Cortex of kidney (tissue), 1 donor: ENCODE results near the gene PGAM2.

Experiments
- DNase-seq: peaks from one replicate; lab custom pipeline; 2025; lab: John Stamatoyannopoulos, UW

PGAM2 gene

GRCh38 chr7:44064791-44065430 is 456 bp downstream of the PGAM2 start:
- DNase-seq = no peak

GRCh38 chr7:44063894-44064651 is 1.3 kb downstream of the PGAM2 start:
- no peak for DNase-seq

DNA sequence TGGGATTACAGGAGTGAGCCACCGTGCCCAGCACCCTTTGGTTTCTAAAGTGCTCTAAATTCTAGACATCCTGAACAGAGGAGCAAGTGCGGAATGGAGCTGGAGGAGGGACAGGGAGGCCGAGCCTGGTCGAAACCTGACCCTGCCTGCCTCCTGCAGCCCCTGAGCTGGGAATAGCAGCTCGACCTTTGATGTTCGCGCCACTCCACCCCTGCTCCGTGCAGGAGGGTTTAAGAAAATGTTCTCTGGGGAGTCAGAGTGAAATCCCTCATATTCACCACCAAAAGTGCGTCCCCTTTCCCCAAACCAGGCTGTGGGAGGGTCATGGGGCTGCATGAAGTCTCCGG is 1.8 kb downstream of the PGAM2 start:
- DNase-seq = no peak

GRCh38 chr7:44062903-44063295 is 2.5 kb downstream of the PGAM2 start:
- no peak for DNase-seq

GRCh38 chr7:44062180-44062902 is 3.0 kb downstream of the PGAM2 start:
- DNase-seq = no peak

DNA sequence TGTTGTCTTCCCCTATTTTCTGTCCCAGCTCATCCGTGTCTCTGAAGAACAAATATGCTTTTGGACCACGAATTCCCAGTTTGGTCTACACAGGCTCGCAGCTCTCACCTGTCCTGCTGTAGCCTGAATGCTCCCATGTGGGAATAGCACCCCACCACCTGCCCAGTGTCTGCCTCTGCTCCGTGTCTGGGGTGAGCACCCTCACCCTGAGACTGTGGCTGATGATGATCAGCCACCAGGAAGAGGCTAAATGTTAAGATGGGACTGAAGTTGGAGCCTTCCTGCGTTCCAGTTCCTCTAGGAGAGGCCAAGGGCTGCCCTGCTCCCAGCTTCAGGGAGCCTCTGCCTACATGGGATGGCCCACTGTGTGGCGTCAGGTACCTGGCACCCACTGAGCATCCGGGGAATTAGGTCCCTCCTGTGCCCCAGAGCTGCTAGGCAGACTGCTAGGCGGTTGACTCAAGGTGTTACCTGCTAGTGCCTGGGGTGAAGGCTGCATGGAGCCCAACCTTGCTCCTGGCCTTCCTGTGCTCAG is 3.7 kb downstream of the PGAM2 start:
- no peak for DNase-seq

GRCh38 chr7:44060948-44061644 is 4.3 kb downstream of the PGAM2 start:
- no peak for DNase-seq

DNA sequence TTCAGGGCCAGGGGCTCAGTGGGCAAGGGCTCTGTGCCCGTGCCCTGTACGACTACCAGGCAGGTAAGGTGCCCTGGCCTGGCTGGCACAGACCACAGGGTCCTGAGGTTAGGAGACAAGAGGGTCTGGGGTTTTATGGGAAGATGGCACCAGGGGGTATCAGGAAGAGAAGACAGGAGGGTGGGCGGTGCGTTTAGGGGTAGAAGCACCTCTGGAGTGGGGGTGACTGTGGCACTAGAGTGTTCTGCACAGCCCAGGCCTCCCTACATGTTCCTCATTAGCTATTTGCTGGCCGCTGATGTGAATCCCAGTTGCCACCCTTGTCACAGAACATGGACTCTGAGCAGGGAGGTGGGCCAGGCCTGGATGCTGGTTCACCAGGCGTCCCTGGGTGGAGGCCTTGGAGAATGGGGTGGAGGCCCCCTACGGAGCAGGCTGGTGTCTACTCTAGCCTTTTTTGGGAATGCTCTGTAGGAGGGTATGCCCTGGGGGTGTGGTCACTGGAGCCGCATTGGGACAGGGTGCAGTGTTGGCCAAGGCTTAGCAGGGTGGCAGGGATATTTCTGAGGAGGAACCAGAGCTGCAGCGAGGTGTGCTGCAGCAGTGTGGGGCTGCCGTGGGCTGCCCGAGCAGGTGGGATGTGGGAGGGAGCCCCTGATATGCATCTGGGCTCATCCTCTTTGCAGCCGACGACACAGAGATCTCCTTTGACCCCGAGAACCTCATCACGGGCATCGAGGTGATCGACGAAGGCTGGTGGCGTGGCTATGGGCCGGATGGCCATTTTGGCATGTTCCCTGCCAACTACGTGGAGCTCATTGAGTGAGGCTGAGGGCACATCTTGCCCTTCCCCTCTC is 5.0 kb downstream of the PGAM2 start:
- no peak for DNase-seq

- DNase-seq = no peak
These were observed 5.9 kb downstream of the PGAM2 start for GRCh38 chr7:44059219-44060090.

DNA sequence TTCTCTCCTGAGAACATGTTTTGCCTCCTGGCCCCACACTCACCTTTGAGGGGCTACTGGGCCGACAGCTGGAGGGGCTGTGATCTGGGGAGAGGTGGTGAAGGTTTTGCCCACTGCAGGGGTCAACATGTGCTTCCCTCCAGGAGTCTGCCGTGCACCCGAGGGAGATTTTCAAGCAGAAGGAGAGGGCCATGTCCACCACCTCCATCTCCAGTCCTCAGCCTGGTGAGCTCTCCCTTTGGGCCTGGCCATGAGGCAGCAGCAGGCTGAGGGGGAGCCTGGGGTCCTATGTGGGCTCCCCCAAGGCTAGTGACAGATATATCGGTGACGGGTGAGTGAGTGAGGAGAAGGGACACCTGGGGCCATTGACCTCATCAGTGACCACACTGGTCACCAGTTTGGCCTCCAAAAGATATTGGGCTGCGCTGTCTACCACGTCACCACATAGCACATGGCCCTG is 6.6 kb downstream of the PGAM2 start:
- no peak for DNase-seq

DNA sequence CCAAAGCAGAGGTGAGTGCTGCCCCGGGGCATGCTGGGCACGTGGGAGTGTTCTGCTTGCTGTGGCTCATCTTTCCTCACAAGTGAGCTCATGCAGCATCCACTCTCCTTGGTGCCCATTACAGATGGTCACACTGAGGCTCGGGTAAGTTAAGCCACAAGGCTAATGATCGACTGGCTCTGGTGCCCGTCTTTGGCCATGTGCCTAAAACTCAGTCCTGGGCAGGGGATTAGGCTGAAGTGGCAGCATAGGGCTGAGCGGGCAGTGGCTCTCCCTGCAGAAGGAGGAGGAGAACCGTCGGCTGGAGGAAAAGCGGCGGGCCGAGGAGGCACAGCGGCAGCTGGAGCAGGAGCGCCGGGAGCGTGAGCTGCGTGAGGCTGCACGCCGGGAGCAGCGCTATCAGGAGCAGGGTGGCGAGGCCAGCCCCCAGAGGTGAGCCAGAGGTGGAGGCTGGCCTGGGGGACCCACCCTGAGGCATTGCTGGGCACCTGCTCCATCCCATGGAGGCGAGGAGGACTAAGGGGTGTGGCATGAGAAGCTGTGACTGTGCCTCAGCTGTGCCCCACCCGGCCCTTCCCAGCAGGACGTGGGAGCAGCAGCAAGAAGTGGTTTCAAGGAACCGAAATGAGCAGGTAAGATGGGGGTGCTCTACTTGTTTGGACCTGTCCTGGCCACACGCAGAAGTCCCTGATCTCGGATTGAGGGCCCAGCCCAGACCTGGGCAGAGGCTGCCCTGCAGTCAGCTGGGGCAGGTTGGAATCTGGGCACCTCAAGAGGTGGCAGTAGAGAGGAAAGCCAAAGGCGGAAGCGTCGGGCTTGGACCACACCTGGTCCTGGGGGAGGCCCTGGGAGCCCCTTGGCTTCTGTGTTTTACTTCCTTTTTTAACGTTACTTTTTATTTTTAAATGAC is 7.3 kb downstream of the PGAM2 start:
- DNase-seq = no peak

DNA sequence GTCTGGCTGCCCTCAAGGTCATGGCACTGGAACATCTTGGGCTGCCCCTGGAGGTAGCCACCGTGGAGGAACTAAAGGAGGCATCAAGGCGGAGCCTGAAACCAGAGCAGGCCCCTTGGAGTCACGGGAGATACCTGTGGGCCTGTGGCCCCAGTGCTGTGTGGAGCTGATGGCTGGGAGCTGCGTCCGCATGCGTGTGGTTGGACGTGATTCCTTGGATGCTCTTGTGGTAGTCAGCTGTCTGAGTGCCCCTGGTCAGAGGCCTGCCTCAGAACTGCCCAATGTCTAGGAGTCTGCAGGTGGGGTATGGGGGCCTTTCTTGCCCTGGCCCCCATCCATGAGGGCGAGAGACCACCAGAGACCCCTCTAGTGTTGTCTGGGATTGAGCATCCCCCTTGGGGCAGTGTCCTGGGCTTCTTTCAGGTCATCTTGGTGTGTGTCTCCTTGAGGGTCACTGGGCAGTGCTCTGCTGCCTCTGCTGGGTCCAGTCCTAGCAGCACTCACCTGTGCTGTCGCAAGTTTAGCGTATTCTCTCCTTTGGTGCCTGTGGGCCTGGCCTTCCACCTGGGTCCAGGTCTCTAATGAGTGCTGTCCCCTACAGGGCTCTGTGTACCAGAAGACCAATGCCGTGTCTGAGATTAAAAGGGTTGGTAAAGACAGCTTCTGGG is 8.1 kb downstream of the PGAM2 start:
- DNase-seq = no peak

DNA sequence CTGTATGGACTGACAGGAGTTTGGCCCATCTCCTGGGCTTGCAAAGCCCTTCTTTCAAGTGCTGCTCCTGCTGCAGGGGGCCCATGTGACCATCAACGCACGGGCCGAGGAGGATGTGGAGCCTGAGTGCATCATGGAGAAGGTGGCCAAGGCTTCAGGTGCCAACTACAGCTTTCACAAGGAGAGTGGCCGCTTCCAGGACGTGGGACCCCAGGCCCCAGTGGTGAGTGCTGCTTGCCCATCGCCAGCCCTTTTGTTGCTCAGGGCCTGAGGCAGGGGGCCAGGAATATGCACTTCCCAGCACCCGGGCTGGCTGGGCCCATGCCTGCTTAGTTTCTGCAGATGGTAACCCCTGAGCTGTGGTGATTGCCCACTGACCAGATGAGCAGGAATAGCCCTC is 8.7 kb downstream of the PGAM2 start:
- no peak for DNase-seq

GRCh38 chr7:44052771-44053365 is 12.5 kb downstream of the PGAM2 start:
- no peak for DNase-seq

DNA sequence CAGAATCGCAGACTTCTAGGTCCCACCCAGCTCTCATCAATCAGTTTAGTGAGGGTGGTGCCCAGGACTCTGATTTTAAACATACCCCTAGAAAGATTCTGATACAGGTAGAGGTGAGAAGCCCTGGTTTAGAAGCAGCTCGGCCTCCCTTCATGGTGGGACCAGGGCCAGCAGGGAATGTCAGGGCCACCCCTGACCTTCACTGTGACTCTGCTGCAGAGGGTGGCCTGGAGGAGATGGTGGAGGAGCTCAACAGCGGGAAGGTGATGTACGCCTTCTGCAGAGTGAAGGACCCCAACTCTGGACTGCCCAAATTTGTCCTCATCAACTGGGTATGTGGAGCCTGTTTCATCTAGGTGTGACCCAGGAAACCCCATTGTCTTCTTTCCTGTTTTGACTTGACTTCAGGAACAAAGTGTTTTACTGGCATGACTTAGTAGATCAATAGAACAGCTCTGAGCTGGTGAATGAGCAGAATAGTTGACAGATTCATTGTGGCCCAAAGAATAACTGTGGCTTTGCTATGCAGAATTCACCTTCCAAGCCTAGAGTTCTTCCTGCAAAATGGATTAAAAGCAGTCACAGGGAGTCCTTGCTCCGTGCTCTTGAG is 13.7 kb downstream of the PGAM2 start:
- DNase-seq = no peak

- DNase-seq = no peak
These were observed 14.3 kb downstream of the PGAM2 start for GRCh38 chr7:44050915-44051560.
